ENCODE data around the gene LAMA4.

The LAMA4 gene

GRCh38 chr6:112253498-112253840 is 898 bp downstream of the LAMA4 start:
- DNase-seq (ENCODE audit: low read depth): no peak
- peak overlapping the region; percentile 94 for H3K4me3 ChIP-seq (ENCODE audit: control insufficient read depth, low read depth, low read length)
- TF ChIP-seq, protein P1, sequence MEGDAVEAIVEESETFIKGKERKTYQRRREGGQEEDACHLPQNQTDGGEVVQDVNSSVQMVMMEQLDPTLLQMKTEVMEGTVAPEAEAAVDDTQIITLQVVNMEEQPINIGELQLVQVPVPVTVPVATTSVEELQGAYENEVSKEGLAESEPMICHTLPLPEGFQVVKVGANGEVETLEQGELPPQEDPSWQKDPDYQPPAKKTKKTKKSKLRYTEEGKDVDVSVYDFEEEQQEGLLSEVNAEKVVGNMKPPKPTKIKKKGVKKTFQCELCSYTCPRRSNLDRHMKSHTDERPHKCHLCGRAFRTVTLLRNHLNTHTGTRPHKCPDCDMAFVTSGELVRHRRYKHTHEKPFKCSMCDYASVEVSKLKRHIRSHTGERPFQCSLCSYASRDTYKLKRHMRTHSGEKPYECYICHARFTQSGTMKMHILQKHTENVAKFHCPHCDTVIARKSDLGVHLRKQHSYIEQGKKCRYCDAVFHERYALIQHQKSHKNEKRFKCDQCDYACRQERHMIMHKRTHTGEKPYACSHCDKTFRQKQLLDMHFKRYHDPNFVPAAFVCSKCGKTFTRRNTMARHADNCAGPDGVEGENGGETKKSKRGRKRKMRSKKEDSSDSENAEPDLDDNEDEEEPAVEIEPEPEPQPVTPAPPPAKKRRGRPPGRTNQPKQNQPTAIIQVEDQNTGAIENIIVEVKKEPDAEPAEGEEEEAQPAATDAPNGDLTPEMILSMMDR (conservative IDR thresholded peaks at IDR 0.05; ENCODE audit: control insufficient read depth, insufficient read depth, low read depth, low read length): no peak

DNA sequence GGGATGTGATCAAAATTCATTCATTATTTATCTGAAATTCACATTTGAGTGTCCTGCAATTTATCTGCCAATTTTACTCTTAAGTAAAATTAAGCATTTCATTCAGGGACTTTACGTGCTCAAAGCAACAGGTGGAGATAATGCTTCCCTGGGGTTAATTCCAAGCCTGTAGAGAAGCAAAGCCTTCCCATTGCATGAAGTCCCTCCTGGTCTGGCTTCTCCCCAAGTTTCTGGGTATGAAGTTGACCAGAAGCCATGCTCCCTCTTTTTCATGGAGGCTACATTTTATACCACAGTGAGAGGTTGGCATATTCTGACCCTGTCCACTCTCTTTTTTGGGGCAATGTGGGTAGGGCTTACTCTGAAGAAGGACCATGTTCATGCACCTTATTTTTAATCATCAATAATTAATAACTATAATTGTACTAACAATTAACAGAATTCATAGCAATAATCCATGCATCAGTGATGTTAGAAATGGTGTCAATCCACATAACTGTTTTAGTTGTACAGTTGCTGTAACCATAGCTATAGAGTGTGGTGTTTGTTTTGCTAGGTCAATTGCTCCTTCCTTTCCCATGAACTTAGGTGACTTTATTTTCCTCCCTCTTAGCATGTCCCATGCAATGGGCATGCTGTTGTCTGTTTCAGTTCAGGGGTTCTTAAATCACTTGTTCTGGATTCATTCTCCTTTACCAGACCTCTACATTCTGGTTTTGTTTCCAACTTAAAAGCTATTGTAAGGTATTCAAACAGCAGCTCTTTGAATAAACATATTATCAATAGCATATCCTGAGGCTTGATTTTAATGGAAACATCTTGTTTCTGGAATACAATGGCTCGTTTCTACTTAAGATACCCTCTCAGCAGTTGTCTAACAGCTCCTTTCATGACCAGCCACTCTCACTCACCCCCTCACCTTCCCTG is 1.5 kb downstream of the LAMA4 start:
- DNase-seq (ENCODE audit: low read depth): peak; percentile 80
- peak overlapping the region; percentile 94 for H3K4me3 ChIP-seq (ENCODE audit: control insufficient read depth, low read depth, low read length)
- TF ChIP-seq, protein P1 (conservative IDR thresholded peaks at IDR 0.05; ENCODE audit: control insufficient read depth, insufficient read depth, low read depth, low read length): no peak

DNA sequence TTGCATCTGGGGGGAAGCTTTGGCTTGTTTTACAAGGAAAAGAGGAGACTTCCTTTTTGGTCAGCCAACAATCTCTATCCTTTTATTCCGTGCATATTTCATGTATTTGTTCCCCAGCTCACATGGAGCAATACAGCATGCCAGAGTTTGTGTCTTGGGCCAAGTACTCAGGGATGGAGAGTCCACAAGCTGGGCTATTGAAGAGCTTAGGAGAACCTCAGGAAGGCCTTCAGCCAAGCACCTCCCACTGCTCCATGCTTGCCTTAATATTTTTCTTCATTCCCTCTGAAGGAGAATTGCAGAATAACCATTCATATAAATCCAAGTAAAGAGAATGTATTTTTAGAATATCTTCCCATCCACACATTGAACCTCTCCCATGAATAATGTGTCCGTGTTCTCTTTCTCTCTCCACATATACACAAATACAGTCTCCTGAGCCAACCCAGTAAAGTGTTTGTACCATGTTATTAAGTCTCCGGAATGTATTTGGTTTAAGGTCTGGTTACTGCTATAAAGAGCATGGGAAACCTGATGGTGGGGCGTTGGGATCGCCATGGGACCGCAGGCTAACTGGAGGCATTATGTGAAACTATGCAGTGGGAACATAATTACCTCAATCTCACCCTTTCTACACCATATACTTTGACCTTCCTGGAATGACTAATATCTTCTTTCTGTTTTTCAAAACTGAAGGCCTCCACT is 3.0 kb downstream of the LAMA4 start:
- H3K4me3 ChIP-seq (ENCODE audit: control insufficient read depth, low read depth, low read length): peak overlapping the region; percentile 94
- TF ChIP-seq, protein P1 (conservative IDR thresholded peaks at IDR 0.05; ENCODE audit: control insufficient read depth, insufficient read depth, low read depth, low read length): no peak
- DNase-seq (ENCODE audit: low read depth): peak; percentile 88

DNA sequence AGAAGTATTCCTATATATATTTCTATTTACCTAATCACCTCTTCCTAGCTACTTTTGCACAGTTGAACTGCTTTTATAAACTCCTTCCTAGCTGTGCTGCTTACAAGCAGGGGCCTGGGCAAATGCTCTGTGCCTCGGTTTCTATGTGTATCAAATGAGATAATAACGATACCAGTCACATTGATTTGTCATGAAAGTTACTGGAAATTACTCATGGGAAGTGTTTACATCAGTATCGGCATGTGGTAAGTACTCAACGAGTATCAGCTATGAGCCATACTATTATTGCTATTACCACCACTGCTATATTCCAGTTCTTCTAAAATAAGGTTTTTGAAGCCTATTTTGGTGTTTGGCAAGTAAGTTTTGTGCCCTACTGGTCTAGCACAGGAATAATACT is 4.9 kb downstream of the LAMA4 start:
- DNase-seq (ENCODE audit: low read depth): peak; percentile 89
- H3K4me3 ChIP-seq (ENCODE audit: control insufficient read depth, low read depth, low read length): no peak overlapping the region
- TF ChIP-seq, protein P1 (conservative IDR thresholded peaks at IDR 0.05; ENCODE audit: control insufficient read depth, insufficient read depth, low read depth, low read length): no peak

GRCh38 chr6:112247275-112247674 is 7.1 kb downstream of the LAMA4 start:
- no peak overlapping the region for H3K4me3 ChIP-seq (ENCODE audit: control insufficient read depth, low read depth, low read length)
- no peak for DNase-seq (ENCODE audit: low read depth)
- TF ChIP-seq, protein P1 (conservative IDR thresholded peaks at IDR 0.05; ENCODE audit: control insufficient read depth, insufficient read depth, low read depth, low read length): no peak

- no peak overlapping the region for H3K4me3 ChIP-seq (ENCODE audit: control insufficient read depth, low read depth, low read length)
- peak; percentile 93 for DNase-seq (ENCODE audit: low read depth)
- TF ChIP-seq, protein P1 (conservative IDR thresholded peaks at IDR 0.05; ENCODE audit: control insufficient read depth, insufficient read depth, low read depth, low read length): no peak
These were observed 8.7 kb downstream of the LAMA4 start for GRCh38 chr6:112245511-112246203.

Measured in fibroblast of mammary gland (primary cell).